COLO668 (cell line): ENCODE measurements around the gene LEAP2.
"Not testable (repeated sequence)": the region's sequence is repeated elsewhere in the genome, so short reads cannot be mapped to it uniquely, and the experiment has no call there.

Experiments
- DNase-seq: peaks from one replicate; lab custom pipeline; 2025; ENCODE audit not compliant: unreplicated experiment; lab: John Stamatoyannopoulos, UW

LEAP2 gene

DNA sequence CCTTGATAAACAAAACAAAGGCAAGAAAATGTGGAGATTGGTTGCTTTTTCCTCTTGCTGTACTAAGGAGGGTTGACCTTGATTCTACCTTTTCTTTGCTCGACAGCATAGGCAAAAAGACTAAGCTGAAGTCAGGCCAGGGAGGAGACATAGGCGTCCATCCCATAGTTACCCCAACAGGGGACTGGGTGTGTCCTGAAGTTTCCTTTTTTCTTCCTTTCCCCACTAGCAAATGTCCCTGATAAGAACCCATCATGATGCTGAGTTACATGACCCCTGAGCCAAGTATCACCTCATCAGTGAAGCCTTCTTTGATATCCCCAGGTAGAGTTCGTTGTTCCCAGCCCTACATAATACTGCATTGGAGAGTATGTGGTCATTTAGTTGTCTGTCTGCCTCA, 33.2 kb upstream of the LEAP2 start:
- DNase-seq: no peak

DNA sequence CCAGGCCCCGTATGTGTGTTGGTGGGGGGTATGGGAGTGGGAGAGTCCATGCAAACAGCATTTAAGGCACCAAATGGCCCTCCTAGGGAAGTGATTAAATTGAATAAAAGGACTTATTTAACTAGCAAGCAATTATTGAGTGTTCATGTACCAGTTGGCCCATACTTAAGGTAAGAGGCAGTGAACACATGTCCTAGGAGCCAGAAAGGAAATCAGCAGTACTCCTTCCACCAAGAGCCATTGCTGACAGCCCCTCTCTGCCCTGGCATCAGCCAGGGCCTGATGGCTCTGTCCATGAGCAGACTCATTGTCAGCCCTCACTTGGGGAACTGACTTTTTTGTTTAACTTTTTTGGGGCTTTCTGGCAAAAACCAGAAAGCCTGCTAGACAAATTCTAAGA, 32.6 kb upstream of the LEAP2 start:
- DNase-seq: no peak

DNA sequence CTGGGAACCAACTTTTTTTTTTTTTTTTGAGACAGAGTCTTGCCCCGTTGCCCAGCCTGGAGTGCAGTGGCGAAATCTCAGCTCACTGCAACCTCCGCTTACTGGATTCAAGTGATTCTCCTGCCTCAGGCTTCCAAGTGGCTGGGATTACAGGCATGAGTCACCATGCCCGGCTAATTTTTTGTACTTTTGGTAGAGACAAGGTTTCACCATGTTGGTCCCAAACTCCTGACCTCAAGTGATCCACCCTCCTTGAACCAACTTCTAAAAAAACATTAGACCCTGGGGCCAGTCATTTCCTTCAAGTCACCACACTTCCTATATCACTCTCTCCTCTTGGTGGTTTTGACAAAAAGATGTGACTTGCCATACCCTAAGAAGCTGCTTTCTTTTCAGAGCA, 32.2 kb upstream of the LEAP2 start:
- no peak for DNase-seq

DNA sequence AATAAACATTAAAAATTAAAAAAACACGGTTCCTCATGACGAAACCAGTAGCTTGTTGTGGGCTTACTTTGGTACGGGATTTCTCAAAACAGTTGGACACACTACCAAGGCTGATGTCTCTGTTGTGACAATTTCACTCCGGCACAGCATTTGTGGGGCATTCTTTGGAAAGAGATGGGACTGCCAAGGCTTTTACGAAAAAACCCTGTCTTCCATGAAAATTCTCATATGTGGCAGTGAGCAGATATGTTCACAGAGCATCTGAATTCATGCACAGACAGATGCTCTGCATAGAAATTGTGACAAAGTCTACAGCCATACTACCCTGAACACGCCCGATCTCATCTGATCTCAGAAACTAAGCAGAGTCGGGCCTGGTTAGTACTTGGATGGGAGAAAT, 25.2 kb upstream of the LEAP2 start:
- no peak for DNase-seq

DNA sequence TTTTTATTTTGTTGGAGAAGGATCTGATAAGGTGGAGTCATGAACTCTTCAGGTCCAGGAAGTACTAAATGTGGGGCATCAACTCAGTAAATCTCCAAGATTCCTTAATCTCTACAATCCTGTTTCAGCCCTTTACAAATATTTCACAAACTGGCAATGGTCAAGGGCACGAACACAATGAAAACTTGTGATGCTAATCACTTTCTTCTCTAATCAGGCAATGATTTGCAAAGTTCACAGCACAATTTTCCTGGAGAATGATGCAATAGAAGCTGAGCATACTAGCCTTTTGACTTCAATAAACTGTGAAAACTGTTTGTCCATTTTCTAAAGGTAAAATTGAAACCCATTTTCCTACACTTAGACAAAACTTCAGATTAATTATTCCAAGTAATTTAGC, 24.1 kb upstream of the LEAP2 start:
- no peak for DNase-seq

DNA sequence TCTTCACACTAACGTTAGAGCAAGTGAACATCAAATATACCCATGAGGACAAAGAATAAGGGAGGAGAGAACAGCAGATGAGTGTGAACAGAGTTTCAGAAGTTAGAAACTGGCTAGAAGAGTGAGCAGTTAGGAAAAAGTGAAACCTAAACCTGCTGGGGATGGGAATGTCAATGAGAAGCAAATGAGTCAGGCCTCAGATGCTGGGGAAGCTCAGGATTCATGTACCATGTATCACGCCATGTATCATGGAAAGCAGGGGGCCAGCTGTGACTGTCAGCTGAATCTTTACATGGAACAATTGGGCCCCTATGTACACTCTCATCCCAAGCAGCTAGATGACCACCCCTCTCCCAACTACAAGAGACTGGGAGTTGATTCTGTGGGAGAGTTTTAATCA, 23.4 kb upstream of the LEAP2 start:
- DNase-seq: no peak

DNA sequence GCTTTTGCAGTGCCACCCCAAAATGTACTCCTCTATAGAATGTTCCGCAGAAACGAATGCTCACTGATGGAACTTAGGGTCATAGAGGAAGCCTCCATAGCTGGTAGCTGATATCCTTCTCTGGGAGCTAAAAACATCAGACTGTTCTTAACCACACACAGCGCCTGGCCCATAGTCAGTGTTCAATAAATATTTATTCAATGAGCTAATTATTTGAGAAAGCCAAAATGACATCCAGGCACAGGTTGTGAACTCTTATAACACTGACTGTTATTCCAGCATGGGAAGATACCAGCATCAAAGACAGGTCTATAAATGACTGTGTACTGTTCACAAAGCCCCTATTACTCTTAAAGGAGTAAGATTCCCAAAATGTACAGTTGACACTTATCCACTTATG, 20.1 kb upstream of the LEAP2 start:
- DNase-seq: no peak

DNA sequence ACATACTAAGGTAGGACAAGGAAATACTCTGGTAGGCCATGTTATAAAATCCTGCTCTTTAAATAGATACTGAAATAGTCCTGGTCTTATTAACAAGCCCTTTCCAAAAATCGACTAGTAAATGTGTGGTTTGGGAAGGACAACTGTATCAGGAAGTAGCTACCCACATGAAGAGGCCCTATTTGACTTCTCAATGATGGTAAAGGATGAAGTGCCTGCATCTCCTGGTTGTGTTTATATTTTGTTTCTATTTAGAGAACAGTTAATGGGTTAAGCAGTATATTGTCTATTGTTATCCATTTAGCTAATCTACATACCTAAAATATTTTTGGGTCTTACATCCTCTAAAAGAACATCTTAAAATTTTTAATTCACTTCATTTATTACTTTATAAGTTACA, 19.7 kb upstream of the LEAP2 start:
- no peak for DNase-seq

DNA sequence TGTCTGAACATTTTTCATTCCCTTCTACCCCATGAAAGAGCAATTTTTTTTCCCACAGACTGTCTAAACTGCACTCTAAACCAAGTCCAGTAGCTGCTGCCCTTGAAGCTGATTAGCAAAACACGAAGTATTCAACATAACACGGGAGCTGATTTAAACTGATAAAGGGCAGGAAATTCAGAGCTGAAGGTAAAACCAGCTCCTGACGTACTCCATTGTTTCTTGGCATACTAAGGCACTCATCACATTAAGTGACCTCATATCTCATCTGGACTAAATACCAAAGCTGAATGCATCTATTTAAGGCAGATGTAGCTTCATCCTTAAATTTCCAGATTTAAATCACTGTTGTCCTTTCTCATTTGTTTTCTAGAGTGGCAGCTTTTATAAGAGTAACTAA, 19.2 kb upstream of the LEAP2 start:
- no peak for DNase-seq

DNA sequence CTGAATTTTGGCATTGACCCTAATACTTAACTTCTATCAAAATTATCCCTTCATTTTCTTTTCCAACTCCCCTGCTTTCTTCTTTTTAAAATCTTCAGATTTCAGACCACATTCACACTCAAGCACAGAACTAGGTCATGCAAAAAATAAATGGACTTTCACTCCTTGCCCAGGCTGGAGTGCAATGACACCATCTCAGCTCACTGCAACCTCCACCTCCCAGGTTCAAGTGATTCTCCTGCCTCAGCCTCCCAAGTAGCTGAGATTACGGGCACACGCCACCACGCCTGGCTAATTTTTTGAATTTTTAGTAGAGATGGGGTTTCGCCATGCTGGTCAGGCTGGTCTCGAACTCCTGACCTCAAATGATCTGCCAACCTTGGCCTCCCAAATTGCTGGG, 18.5 kb upstream of the LEAP2 start:
- not testable (repeated sequence) for DNase-seq

DNA sequence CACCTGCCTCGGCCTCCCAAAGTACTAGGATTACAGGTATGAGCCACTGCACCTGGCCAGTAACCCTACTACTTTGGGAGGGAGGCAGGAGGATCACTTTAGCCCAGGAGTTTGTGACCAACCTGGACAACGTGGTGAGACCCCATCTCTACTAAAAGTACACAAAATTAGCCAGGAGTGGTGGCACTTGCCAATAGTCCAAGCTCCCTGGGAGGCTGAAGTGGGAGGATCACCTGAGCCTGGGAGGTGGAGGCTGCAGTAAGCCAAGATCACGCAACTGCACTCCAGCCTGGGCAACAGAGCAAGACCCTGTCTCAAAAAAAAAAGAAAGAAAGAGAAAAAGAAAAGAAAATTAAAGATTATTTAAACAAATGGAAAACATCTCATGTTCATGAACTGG, 17.5 kb upstream of the LEAP2 start:
- no peak for DNase-seq

DNA sequence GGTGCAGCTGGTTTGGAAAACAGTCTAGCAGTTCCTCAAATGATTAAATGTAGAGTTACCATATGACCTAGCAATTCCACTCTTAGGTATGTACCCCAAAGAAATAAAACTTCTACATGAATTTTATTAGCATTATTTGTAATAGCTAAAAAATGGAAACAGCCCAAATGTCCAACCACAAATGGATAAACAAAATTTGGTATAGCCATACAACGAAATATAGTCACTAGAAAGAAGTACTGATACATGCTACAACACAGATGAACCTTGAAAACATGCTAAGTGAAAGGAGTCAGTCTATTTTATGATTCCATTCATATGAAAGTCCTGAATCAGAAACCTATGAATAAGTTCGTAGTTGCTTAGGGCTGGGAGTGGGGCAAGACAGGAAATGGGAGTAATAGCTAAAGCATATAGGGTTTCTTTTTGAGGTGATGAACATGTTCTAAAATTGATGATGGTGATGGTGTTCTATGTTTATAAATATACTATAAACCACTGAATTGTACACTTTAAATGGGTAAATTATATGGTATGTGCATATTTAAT, 13.5 kb upstream of the LEAP2 start:
- no peak for DNase-seq

DNA sequence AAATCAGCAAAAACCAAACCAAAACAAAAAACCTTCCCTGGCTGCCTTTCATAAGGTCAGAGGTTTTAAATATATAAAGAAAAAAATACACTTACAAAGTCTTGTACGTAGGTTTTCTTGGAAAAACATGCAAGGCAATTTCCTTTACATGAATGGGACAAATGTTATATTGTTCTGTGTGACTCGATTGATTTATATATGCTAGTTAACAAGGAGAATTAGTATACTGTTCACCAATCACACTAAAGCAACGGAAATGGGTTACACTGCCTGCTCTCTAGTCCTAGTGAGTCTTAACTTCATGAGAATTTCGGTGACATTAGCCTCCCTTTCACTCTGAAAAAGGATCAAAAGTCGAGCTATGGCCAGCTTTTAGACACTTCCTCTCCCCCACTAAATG, 12.7 kb upstream of the LEAP2 start:
- no peak for DNase-seq

DNA sequence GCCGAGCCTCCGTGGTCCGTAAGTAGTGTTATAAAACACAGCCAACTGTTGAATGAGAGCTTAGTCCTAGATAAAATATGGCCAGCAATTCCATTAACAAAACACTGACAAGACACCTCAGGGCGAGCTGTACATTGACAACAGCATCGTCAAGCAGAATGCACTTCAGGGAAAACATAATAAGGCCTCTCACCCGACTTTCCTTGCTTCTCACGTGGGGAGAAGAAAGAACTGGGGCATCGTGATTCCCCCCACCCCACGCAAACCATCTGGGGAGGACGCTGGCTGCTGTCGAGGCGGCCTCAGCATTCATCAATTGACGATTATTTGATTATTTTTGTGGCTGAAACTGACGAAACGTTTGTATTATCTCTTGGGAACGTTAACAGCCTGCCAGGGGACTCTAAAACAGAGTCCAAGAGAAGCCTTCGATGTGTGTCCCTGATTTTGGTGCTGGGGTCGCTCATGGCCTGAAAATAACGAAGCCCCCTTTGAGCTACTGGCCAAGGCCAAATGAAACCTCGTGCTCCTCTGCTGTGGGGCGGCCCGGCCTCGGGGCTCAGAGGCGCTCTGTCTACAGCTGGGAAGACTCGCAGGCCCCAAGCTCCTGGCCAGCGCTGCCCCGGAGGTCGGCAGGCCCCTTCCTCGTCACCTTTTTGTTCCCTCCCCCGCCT, 7.7 kb upstream of the LEAP2 start:
- no peak for DNase-seq

DNA sequence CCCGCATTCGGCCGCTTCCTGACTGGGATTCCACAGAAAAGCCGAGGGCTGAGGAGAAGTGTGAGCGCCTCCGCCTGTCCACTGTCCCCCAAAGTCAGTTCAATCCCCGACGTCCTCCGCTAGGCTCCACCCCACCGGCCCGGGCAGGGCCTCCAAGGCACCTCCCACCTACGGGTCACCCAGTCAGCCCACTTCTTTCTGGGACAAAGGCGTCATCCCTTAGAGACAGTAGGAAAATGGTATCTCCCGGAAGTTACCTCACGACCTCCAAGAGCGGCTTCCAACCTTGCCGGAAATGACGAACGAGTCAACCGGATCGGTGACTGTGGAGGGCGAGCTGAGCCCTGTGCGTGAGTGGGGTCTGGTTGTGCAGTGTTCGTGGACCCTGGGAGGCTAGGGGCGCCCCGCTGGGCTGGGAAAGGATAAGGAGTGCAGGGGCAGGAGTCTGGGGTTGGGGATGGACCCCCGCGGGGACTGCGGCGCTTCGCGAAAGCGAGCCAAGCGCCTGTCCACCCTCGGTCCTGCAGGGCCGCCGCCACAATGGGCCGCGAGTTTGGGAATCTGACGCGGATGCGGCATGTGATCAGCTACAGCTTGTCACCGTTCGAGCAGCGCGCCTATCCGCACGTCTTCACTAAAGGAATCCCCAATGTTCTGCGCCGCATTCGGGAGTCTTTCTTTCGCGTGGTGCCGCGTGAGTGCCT, 7.0 kb upstream of the LEAP2 start, which contains the start of the genes GDF9 and UQCRQ:
Gene GDF9 (minus strand): TSS at position 128 of the 704 bp plus-strand sequence. CDS start 1,936 bp downstream, outside the sequence.
Gene UQCRQ (plus strand): TSS at position 301 of the 704 bp plus-strand sequence. CDS start 240 bp downstream, at position 541.
- DNase-seq: peak; percentile 90

DNA sequence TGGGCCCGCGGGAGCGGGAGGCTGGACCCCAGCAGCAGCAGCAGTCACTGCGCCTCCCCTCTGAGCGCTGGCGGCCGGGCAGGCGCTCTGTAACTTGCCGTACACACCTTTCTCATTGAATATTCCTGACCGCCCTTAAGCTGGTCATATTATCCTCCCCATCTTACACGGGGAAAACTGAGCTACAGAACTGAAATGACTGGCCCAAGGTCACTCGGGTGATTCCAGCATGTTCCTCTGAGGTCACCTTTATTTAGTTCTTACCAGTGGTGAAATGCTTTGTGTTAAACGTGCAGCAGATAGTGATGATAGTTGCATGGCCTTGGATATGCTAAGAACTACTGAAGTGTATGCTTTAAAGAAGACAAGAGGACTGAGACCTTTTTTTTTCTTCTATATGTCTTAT, 6.4 kb upstream of the LEAP2 start:
- DNase-seq: no peak

DNA sequence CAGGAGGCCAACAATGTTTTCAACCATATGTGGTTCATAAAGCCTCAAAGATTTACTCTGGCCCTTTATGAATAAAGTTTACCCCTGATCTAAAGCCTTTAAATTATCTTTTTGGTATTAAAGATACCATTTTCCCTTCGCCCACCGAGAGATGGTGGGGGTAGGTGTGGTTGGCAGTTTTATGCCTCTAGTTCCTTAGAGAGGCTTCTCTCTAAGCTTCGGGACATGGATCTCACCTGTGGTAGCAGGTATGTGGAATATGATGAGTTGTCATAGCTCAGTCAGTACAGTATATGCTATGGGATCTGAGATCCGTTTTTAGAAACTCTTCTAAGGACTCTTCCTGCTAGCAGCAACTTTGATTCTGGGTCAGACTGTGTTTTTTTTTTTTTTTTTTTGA, 4.7 kb upstream of the LEAP2 start:
- no peak for DNase-seq

DNA sequence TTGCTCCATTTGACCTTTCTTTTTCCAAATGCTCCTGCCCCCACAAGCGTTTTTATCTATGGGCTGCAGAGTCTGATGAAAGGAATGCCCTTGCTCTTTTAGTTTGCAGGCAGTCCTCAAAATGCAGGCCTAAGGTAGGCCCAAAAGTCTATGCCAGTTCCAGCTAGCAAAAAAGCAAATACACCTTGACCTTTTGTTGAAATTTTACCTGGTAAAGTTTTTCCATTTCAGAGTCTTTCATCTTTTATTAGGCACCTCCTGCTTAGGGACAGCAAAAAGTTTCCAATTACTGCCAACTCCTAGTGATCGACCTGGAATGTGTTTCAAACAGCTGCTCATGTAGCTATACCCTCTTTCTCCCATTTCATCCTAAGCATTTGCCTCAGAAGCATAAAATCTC, 2.7 kb upstream of the LEAP2 start:
- no peak for DNase-seq

DNA sequence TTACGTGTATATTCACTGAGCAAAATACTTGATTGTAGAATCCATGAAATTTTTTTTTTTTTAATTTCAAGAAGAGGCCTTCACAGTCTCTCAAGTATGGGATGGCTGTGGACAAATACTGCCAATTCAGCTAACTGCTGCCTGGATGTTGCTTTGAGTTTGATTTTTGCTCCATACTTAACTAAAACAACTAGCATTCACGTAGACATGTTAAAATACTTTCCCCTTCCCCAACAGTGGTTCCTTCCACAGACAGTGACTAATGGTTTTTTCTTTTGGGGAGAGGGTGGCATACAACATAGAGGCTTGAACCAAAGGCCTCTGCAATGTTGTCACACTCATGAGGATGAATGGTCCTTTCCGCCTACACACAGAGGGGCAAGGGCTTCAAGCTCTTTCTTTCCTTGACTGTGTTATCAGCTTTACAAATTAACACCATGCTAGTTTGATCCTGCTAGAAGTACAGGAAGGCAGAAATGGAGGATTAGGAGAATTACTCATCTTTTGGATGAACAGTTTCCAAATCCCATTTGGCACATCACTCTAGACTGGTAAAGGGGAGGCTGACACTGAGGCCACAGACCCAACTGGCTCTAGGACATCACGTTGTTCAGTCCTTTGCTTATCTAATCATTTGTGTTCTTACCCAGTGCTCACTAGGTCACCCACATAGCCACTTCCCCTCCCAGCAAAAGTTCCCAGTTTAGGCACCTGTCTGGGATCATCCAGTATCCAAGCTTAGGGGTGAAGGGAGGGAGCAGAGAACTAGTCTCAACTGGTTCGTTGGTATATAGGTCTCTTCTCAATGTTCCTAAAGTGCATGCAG, 1.8 kb upstream of the LEAP2 start:
- DNase-seq: no peak

DNA sequence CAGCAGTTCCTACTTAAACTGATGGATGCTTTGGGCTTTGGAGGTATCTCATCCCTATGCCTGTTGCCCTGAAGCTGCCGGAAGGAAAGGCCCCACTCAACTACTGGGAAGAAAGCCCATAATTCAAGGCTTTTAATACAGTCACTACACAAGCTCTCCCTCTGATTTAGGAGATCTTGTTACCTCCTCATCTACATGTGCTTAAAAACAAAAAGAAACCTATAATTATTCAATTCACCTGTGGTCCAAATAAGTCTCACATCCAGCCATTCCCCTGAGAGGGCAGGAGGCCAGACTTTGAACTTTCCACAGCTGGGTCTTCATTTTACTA, 715 bp upstream of the LEAP2 start:
- no peak for DNase-seq

DNA sequence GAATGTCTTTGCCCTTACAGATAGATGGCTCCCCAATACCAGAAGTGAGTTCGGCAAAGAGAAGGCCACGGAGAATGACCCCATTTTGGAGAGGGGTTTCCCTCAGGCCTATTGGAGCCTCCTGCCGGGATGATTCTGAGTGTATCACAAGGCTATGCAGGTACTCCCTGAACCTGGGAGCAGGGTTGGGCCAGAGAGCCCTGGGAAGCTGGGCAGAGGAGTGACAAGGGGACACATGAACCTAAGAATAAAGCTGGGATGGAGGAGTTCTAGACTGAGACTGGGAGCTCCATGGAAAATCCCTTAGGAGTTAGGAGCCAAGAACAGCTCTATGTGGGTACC, 433 bp downstream of the LEAP2 start:
- no peak for DNase-seq
